GM12865 (cell line): ENCODE measurements around the gene SPACA4.

ENCODE experiments used
- DNase-seq: peaks from one replicate; pipeline ENCODE4 v3.0.0; 2010; ENCODE audit warnings: low read depth
- H3K4me3 ChIP-seq: 2 replicates; pipeline ENCODE4 v1.5.1; 2011; ENCODE audit warnings: mild to moderate bottlenecking, low read depth, low read length, control low read depth
- TF ChIP-seq, protein P1 (sequence below): IDR thresholded peaks from 2 replicates; pipeline ENCODE4 v1.5.1; 2011; ENCODE audit warnings: low read length, control low read depth, low read depth, inconsistent platforms; ENCODE audit not compliant: insufficient read depth; ENCODE audit errors: missing control alignments

The SPACA4 gene

DNA sequence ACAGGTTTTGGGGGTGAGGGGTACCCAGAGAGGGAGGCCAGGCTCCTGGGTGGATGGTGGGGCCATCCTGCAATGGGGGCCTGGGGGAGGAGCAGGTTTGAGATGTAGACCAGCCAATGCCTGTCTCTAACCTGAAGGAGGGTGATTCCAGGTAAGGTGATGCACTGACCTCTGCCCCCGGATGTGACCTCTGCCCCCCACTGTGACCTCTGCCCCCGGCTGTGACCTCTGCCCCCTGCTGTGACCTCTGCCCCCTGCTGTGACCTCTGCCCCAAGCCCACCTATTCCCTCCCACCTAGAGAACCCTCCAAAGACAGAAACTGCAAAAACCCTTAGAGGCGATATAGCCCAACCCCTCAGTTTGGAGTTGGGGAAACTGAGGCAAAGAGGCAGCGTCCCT is 10.3 kb upstream of the SPACA4 start:
- no peak for DNase-seq
- no peak overlapping the region for H3K4me3 ChIP-seq
- TF ChIP-seq, protein P1, sequence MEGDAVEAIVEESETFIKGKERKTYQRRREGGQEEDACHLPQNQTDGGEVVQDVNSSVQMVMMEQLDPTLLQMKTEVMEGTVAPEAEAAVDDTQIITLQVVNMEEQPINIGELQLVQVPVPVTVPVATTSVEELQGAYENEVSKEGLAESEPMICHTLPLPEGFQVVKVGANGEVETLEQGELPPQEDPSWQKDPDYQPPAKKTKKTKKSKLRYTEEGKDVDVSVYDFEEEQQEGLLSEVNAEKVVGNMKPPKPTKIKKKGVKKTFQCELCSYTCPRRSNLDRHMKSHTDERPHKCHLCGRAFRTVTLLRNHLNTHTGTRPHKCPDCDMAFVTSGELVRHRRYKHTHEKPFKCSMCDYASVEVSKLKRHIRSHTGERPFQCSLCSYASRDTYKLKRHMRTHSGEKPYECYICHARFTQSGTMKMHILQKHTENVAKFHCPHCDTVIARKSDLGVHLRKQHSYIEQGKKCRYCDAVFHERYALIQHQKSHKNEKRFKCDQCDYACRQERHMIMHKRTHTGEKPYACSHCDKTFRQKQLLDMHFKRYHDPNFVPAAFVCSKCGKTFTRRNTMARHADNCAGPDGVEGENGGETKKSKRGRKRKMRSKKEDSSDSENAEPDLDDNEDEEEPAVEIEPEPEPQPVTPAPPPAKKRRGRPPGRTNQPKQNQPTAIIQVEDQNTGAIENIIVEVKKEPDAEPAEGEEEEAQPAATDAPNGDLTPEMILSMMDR, result no peak

DNA sequence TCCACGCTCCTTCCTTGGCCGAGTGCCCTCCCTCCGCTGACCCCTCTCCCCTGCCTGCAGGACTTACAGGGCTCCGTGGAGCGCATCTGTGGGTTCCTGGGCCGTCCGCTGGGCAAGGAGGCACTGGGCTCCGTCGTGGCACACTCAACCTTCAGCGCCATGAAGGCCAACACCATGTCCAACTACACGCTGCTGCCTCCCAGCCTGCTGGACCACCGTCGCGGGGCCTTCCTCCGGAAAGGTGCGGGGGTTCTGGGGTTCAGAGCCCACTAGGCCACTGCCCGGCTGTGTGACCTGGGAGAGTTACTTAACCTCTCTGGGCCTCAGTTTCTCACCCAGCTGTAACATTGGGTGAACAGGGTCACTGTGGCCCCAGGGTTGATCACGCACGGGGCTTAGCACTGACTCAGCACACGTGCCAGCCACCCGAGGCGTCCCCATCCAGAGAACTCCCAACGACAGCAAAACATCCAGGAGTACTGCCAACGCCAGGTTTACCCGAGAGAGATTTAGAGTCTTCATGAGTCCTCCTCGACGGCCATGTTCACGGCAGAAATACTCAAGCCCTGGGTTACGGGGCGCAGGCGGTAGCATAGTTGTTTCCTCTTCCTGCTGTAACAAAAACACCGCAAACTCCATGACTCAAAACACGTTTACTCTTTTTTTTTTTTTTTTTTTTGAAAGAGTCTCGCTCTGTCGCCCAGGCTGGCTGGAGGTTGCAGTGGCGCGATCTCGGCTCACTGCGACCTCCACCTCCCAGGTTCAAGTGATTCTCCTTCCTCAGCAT is 9.7 kb upstream of the SPACA4 start:
- peak overlapping the region; percentile 32 for H3K4me3 ChIP-seq
- TF ChIP-seq, protein P1, result no peak
- peak; percentile 67 for DNase-seq

DNA sequence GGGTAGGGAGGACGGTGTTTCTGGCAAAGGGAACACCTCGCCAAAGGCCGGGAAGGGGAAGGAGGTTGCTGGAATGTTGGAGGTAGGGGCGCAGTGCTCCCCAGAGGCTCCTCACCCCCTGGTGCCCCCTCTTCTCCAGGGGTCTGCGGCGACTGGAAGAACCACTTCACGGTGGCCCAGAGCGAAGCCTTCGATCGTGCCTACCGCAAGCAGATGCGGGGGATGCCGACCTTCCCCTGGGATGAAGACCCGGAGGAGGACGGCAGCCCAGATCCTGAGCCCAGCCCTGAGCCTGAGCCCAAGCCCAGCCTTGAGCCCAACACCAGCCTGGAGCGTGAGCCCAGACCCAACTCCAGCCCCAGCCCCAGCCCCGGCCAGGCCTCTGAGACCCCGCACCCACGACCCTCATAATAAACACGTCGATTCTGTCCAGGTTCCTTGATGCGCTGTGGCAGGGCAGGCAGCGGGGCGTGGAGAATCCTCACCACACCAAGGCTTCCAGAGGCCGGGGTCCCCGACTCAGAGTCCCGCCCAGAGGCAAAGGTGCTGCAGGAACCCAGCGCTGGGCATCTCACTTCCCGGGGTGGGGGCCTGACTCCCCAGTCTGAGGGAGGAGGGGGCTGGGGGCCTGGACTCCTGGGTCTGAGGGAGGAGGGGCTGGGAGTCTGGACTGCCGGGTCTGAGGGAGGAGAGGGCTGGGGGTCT is 7.4 kb upstream of the SPACA4 start:
- TF ChIP-seq, protein P1, result no peak

DNA sequence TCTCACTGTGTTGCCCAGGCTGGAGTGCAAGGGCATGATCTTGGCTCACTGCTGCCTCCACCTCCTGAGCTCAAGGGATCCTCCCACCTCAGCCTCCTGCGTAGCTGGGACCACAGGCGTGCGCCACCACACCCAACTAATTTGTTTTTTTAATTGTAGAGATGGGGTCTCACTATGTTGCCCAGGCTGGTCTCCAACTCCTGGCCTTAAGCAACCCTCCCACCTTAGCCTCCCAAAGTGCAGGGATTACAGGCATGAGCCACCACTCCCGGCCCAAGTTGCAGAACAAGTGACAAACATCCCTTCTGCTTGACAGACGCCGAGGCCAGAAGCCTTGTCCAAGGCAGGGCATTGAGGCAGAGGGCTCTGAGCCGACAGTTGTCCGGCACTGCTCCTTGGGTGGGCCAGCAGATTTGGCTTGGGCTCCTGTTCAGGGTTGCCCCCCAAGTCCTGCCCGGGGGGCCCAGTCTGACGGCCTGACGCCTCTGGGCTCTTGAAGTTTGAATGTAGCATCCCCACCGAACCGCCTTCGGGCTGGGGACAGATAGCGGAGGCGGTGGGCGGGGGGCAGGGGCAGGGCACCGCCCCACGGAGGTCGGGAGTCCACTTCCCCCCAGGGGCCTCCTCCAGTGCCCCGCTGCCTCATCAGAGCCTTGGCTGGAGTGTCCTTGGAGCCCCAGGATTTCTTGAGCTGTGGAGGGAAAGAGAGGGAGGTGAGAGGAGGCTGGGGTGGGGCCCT is 5.7 kb upstream of the SPACA4 start:
- TF ChIP-seq, protein P1, result no peak
- no peak for DNase-seq

More for the DNA sequence above, 7.4 kb upstream of the SPACA4 start:
- DNase-seq, result no peak
- H3K4me3 ChIP-seq, result no peak overlapping the region

DNA sequence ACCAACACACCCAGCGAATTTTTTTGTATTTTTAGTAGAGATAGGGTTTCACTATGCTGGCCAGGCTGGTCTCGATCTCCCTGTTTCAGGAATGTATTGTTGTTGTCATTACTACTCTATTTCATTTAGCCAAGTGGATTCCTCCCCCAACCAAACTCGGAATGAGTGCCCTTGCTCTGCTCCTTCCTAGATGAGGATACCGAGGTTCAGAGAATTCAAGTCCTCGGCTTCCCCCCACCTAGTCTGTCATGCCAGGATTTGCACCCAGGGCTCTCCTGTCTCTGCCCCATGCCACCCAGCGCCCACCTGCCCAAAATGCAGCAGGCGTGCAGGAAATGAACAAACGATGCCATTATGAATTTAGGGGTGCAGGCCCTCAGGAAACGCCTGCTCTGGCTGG is 3.5 kb upstream of the SPACA4 start:
- TF ChIP-seq, protein P1, result no peak
- no peak for DNase-seq
- H3K4me3 ChIP-seq, result no peak overlapping the region

More for the DNA sequence above, 5.7 kb upstream of the SPACA4 start:
- H3K4me3 ChIP-seq, result no peak overlapping the region

DNA sequence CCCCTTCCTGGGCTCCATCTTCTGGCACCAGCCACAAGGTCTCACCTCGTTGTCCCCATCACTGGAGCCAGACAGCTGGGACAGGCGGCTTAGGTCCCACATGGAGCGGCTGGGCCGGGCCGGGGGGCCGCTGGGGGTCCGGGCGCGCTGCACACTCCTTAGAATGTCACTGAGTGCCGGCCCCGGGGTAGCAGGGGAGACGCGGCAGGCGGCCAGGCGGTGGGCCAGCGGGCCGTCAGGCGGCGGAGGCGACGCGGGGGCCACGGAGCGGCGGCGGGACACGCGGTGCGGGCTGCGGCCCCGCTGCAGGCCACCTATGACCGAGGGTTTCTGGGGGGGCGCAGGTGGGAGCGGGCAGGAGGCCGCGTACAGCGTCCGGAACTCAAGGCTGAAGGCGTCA is 3.1 kb upstream of the SPACA4 start:
- TF ChIP-seq, protein P1, result no peak
- H3K4me3 ChIP-seq, result no peak overlapping the region
- no peak for DNase-seq
